Measurements from ENCODE around the gene VAV1. TPM values are rescaled to one million over a fixed set of nuclear protein-coding genes. Genes with fewer than 3 reads are reported as not detected.

Gene VAV1
- total and polyA plus RNA-seq, 2 of the 13 experiments (the other 11 are each of a cell fraction or from before 2014, with no cell fraction given): not detected

- no peak for TF ChIP-seq PBX2 (CRISPR knock-in tag; IDR thresholded peaks at IDR 0.05)
- TF ChIP-seq RXRB (CRISPR knock-in tag; IDR thresholded peaks at IDR 0.05; ENCODE audit: borderline replicate concordance): 0 out of 2 replicates have a peak, but pooled peaks have one; percentile 13
- TF ChIP-seq IKZF1 (IDR thresholded peaks at IDR 0.05): no peak
- no peak for TF ChIP-seq KLF11 (CRISPR knock-in tag; IDR thresholded peaks at IDR 0.05)
- TF ChIP-seq ZBED4 (CRISPR knock-in tag; IDR thresholded peaks at IDR 0.05; ENCODE audit: borderline replicate concordance): peak; percentile 14; the same call in 1 of the 2 replicates
- TF ChIP-seq, protein P1, sequence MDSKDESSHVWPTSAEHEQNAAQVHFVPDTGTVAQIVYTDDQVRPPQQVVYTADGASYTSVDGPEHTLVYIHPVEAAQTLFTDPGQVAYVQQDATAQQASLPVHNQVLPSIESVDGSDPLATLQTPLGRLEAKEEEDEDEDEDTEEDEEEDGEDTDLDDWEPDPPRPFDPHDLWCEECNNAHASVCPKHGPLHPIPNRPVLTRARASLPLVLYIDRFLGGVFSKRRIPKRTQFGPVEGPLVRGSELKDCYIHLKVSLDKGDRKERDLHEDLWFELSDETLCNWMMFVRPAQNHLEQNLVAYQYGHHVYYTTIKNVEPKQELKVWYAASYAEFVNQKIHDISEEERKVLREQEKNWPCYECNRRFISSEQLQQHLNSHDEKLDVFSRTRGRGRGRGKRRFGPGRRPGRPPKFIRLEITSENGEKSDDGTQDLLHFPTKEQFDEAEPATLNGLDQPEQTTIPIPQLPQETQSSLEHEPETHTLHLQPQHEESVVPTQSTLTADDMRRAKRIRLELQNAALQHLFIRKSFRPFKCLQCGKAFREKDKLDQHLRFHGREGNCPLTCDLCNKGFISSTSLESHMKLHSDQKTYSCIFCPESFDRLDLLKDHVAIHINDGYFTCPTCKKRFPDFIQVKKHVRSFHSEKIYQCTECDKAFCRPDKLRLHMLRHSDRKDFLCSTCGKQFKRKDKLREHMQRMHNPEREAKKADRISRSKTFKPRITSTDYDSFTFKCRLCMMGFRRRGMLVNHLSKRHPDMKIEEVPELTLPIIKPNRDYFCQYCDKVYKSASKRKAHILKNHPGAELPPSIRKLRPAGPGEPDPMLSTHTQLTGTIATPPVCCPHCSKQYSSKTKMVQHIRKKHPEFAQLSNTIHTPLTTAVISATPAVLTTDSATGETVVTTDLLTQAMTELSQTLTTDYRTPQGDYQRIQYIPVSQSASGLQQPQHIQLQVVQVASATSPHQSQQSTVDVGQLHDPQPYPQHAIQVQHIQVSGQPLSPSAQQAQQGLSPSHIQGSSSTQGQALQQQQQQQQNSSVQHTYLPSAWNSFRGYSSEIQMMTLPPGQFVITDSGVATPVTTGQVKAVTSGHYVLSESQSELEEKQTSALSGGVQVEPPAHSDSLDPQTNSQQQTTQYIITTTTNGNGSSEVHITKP (CRISPR knock-in tag; IDR thresholded peaks at IDR 0.05; ENCODE audit: low read depth): 0 out of 2 replicates have a peak, but pooled peaks have one; percentile 34
- no peak for TF ChIP-seq ZBTB34 (CRISPR knock-in tag; IDR thresholded peaks at IDR 0.05)
- no peak for TF ChIP-seq ZNF781 (CRISPR knock-in tag; IDR thresholded peaks at IDR 0.05; ENCODE audit: borderline replicate concordance, not compliant biosample characterization)
- TF ChIP-seq ATF1 (CRISPR knock-in tag; IDR thresholded peaks at IDR 0.05): no peak
- no peak for TF ChIP-seq ZBTB4 (CRISPR knock-in tag; IDR thresholded peaks at IDR 0.05; ENCODE audit: borderline replicate concordance)
- no peak for TF ChIP-seq HNRNPH1 (optimal IDR thresholded peaks at IDR 0.05; ENCODE audit: low read depth, low read length)
- TF ChIP-seq ZNF761 (CRISPR knock-in tag; conservative IDR thresholded peaks at IDR 0.05): peak; percentile 35; the same call in 1 of the 2 replicates
- no peak for TF ChIP-seq PRMT3 (CRISPR knock-in tag; IDR thresholded peaks at IDR 0.05; ENCODE audit: borderline replicate concordance, low read depth)
- TF ChIP-seq ZNF30 (CRISPR knock-in tag; IDR thresholded peaks at IDR 0.05): no peak
- 0 out of 2 replicates have a peak, but pooled peaks have one; percentile 25 for TF ChIP-seq AHR (CRISPR knock-in tag; IDR thresholded peaks at IDR 0.05)
- TF ChIP-seq JUN (CRISPR knock-in tag; IDR thresholded peaks at IDR 0.05): no peak
These were observed 33.6 kb upstream of the VAV1 start (continued) for GRCh38 chr19:6738787-6739389.
